Urothelium cell line (cell line): ENCODE measurements around the gene CRACR2A.

ENCODE experiments used
- DNase-seq: peaks from one replicate; pipeline ENCODE4 v3.0.0; 2011; ENCODE audit warnings: low spot score, mixed read lengths
- FAIRE-seq: peaks from 2 replicates; lab custom pipeline; 2011; peaks lifted over from hg19 to GRCh38; lab: Jason Lieb, UNC

CRACR2A gene

DNA sequence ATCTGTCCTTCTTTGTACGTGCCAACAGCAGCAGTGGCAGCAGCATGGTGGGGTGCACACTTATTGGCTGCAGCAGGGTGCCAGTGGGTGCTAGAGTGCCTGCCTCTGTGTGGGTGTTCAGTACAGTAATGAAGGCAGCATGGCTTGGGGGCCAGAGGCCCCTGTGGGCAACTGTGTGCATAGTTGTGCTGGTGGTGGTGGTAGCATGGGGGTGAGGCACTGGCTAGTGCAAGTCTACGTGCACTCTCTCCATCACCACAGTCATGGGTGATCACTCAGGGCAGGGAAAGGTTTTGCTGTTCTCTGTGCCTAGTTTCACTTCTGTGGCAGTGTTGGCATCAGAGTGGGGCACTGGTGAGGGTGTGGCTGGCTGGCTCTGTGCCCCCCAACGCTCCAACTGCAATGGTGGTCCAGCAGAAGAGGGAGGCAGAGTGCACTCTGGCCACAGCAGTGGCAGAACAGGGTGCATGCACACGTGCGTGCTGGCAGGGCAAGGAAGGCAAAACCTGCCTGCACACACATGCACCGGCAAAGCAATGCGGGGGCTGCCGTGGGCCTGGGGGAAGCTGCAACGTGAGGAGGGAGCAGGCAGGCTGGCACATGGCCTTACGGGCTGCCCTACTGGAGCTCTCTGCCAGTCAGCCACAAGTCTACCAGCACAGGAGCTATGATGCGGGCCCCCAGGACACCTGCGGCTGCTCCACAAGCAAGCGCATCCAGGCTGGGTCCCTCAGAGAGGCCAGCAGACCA lies 60.1 kb downstream of the CRACR2A start:
- no peak for DNase-seq
- FAIRE-seq = peak; percentile 90

- DNase-seq (no peak), FAIRE-seq (no peak)
These were observed 66.4 kb downstream of the CRACR2A start for GRCh38 chr12:3686463-3686862.

DNA sequence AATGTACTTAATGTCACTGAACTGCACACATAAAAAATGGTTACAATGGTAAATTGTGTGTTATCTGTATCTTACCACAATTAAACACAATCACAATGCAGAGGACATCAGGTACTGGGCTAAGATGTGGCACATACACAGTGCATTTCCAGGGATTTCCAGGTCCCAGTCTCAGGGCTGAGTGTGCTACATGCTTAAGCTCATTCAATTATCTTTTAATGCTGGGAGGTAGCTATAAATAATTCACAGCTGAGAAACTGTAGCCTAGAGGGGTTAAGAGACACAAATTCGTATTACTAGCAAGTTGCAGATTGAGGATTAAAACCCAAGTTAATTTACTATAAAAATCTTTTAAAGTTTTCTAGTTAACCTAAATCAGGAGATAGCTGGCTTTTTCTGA lies 67.1 kb downstream of the CRACR2A start:
- DNase-seq = no peak
- no peak for FAIRE-seq

- DNase-seq = no peak
- FAIRE-seq = peak; percentile 9
These were observed 68.4 kb downstream of the CRACR2A start for GRCh38 chr12:3684449-3685051.

GRCh38 chr12:3683670-3684069 lies 69.2 kb downstream of the CRACR2A start:
- DNase-seq = no peak
- FAIRE-seq = no peak

DNA sequence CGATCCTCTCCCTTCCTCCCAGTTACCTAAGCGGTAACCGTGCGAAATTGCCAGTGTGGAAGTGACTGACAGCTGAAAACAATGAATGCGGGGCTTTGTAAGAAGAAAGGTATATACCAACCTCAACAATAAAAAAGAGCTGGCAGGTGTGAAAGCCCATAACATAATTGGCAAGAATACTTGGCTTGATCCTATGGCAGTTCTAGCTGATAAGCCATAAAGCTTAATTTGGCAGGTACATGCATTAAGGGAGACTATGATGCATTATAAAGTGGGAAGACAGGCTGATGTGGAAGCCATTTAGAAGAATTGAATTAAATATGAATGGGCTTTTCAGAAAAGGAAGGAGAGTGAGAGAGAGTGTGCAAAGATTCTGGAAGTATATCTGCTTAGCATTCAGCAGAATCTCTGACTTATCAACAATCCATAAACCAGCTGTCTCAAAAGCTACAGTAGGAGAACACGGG lies 71.3 kb downstream of the CRACR2A start:
- DNase-seq (no peak), FAIRE-seq (no peak)

DNA sequence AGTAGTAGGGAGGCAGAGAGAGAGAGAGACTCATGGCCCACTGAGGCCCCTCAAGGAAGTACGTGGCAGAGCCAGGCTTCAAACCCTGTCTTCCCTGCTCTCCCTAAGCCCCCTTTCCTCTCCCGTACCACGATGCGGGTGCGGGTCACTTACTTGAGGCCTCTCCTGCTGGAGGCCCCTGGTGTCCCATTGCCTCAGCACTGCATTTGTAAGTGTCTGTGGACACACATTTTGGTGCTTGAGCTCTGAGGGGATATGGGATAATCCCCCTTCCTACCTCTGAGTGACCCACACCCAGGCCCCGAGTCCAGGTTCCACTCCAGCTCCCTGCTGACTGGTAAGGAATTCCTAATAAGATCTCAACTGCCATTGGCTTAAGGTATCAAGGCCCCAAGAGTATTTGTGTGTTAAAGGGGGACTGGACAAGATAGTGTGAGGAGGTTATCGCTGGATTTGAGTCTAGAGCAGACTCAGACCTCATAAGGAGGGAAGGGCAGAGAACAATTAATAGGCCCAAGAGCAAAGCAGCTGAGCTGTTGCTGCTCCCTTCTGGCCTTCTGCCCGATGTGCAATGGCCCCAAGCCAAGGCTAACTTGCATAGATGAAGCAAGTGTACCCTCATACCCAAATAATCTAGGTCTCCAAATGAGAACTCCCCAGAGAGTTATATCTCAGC lies 71.9 kb downstream of the CRACR2A start:
- no peak for FAIRE-seq
- no peak for DNase-seq

DNA sequence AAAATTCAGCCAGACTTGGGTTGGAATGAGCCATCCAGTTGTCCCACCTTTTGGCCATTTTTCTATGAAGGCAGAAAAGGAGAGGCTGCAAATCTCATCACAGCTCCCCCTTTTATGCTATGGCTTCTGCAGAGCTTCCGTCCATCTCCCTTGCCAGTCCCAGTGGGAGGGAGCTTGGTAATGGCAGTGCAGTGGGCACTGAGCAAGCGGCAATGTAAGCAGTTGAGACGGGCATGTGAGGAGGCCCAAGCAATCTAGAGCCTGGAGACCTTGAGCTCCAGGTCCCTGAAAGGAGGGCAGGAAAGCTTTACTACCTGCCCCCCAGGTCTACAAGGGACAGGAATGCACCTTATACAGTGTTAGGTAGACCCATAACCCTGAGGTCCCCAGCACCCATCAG lies 73.1 kb downstream of the CRACR2A start:
- no peak for FAIRE-seq
- no peak for DNase-seq

GRCh38 chr12:3677609-3678008 lies 75.3 kb downstream of the CRACR2A start:
- FAIRE-seq (no peak), DNase-seq (no peak)

GRCh38 chr12:3673981-3674708 lies 78.8 kb downstream of the CRACR2A start:
- DNase-seq (no peak), FAIRE-seq (no peak)

- FAIRE-seq (peak; percentile 9), DNase-seq (no peak)
These were observed 80.8 kb downstream of the CRACR2A start for GRCh38 chr12:3672113-3672509.

- DNase-seq (no peak), FAIRE-seq (no peak)
These were observed 81.4 kb downstream of the CRACR2A start for GRCh38 chr12:3671330-3672112.

GRCh38 chr12:3670083-3670620 lies 82.8 kb downstream of the CRACR2A start:
- DNase-seq = peak; percentile 26
- FAIRE-seq = no peak

- FAIRE-seq = peak; percentile 77
- DNase-seq = no peak
These were observed 83.3 kb downstream of the CRACR2A start for GRCh38 chr12:3669594-3669993.

GRCh38 chr12:3668479-3669165 lies 84.3 kb downstream of the CRACR2A start:
- FAIRE-seq (no peak), DNase-seq (no peak)

DNA sequence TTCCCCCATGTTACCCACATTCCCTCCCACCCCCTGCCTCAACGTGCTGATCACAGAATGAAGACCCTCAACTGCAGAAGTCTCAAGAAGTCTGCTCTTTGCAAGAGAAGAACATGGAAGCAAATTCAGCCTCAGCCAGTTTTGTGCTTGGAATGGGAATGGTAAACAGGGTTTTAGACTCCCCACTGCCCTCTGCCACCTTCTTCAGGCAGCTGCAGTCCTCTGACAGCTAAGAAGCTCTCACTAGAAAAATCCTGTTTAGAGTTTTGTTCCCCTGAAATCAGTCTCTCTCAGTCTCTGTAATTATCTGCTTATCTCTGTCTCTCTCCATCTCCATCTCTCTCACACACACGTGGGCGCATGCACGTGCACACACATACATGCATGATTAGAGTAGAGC lies 85.4 kb downstream of the CRACR2A start:
- FAIRE-seq (no peak), DNase-seq (no peak)

- FAIRE-seq (no peak), DNase-seq (no peak)
These were observed 86.5 kb downstream of the CRACR2A start for GRCh38 chr12:3666441-3666840.

DNA sequence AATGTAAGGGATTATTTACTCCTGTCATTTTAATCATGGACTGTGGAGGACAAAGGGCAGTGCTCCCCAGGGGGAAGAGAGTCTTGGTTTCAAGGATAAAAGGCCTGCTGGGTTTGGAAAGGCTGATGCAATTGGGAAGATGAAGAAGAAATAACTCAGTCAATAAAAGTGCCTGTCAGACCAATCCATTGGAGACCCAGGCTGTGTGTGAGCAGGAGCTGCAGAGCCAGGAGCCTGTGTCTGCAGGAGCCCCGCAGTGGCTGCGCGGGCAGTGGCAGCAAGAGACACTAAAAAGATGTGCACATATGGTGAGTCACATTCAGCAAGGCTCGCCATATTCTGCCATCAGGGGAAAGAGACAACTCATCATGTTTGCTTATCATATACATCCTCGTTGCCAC lies 90.4 kb downstream of the CRACR2A start:
- DNase-seq (no peak), FAIRE-seq (no peak)

- peak; percentile 67 for DNase-seq
- no peak for FAIRE-seq
These were observed 91.9 kb downstream of the CRACR2A start for GRCh38 chr12:3661028-3661427.
